Fibroblast of the aortic adventitia (primary cell): ENCODE measurements around the gene SLC13A5. TPM values are rescaled to one million over a fixed set of nuclear protein-coding genes. Genes with fewer than 3 reads are reported as not detected.

Experiments used
- DNase-seq: peaks from one replicate; pipeline ENCODE4 v3.0.0-alpha.2; 2010; ENCODE audit warnings: low read depth
- H3K4me3 ChIP-seq: 2 replicates; pipeline ENCODE4 v1.5.1; 2011; ENCODE audit warnings: low read depth, mild to moderate bottlenecking, control low read depth, low read length, moderate library complexity
- total RNA-seq: library from RNA; depleted of rRNA; stranded (reverse); fragments of >200 nt; gene quantifications from 2 replicates; pipeline ENCODE4 v1.2.3, GENCODE V29; 2012; ENCODE audit warnings: low replicate concordance
- TF ChIP-seq, protein P1 (sequence below): IDR thresholded peaks from 2 replicates; pipeline ENCODE4 v1.5.1; 2011; ENCODE audit warnings: mild to moderate bottlenecking, low read length, control low read depth, inconsistent platforms; ENCODE audit not compliant: insufficient read depth

The SLC13A5 gene
- total RNA-seq, 1 donor, result not detected

DNA sequence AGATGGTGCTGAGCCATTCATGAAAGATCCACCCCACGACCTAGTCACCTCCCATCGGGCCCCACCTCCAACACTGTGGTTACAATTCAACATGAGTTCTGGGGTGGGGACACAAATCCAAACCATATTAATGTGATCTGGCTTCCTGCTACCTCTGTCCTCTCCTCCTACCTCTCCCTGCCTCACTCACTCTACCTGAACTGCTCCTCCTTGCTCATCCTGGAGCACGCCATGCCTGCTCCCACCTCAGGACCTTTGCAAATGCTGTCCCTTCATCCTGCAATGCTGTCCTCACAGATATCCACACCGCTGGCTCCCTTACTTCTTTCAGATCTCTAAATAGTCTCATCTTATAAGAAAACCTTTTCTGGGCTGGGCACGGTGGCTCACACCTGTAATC, 10.8 kb upstream of the SLC13A5 start:
- TF ChIP-seq, protein P1, sequence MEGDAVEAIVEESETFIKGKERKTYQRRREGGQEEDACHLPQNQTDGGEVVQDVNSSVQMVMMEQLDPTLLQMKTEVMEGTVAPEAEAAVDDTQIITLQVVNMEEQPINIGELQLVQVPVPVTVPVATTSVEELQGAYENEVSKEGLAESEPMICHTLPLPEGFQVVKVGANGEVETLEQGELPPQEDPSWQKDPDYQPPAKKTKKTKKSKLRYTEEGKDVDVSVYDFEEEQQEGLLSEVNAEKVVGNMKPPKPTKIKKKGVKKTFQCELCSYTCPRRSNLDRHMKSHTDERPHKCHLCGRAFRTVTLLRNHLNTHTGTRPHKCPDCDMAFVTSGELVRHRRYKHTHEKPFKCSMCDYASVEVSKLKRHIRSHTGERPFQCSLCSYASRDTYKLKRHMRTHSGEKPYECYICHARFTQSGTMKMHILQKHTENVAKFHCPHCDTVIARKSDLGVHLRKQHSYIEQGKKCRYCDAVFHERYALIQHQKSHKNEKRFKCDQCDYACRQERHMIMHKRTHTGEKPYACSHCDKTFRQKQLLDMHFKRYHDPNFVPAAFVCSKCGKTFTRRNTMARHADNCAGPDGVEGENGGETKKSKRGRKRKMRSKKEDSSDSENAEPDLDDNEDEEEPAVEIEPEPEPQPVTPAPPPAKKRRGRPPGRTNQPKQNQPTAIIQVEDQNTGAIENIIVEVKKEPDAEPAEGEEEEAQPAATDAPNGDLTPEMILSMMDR, result no peak
- DNase-seq, result no peak

GRCh38 chr17:6721744-6722143, 8.6 kb upstream of the SLC13A5 start:
- DNase-seq, result no peak

More for the DNA sequence above, 10.8 kb upstream of the SLC13A5 start:
- no peak overlapping the region for H3K4me3 ChIP-seq

DNA sequence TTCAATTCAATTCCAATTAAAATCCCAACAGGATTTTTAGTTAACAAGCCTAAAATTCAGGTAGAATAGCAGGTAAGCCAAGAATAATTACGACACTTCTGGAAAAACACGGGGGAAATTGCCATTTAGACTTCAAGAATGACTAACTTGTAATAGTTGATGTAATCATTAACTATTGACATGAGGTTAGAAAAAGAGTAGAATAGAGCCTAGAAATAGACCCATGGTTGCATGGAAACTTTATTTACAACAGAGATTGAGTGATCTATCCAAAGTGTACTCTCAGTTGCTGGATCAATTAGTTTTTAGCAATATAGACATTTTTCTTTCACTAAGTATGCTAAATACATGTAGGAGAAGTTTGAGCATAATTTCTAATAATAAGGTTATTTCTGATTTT, 3.6 kb upstream of the SLC13A5 start:
- no peak overlapping the region for H3K4me3 ChIP-seq
- TF ChIP-seq, protein P1, result no peak
- DNase-seq, result no peak

More at GRCh38 chr17:6721744-6722143, 8.6 kb upstream of the SLC13A5 start:
- TF ChIP-seq, protein P1, result no peak
- H3K4me3 ChIP-seq, result no peak overlapping the region

GRCh38 chr17:6714315-6714874, 1.2 kb upstream of the SLC13A5 start:
- DNase-seq, result no peak
- no peak overlapping the region for H3K4me3 ChIP-seq
- TF ChIP-seq, protein P1, result no peak

DNA sequence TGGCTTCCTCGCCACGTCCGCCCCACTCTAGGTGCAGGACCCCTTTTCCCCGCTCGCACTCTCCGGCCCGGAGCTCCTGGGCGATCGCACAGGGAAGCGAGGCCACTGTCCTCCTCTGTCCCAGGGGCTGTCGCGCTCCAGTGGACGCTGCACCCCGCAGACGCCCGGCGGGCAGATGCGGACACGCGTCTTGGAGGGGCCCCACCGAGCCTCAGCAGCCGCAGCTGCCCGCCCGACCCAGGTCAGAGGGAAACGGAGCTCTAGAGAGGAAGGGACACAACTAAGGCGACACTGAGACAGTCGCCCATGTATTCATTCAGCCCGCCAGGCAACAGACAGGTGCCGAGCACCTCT, 726 bp upstream of the SLC13A5 start:
- DNase-seq, result no peak

GRCh38 chr17:6712854-6713129, 377 bp downstream of the SLC13A5 start:
- TF ChIP-seq, protein P1, result no peak
- no peak for DNase-seq
- H3K4me3 ChIP-seq, result no peak overlapping the region

More for the DNA sequence above, 726 bp upstream of the SLC13A5 start:
- TF ChIP-seq, protein P1, result no peak
- no peak overlapping the region for H3K4me3 ChIP-seq
